D341Med (cell line): ENCODE measurements around the gene CARD11.

Experiments
- DNase-seq: peaks from one replicate; pipeline ENCODE4 v3.0.0; 2012; ENCODE audit warnings: low spot score

Gene CARD11

GRCh38 chr7:2939193-2939885 lies 104.3 kb downstream of the CARD11 start:
- no peak for DNase-seq

DNA sequence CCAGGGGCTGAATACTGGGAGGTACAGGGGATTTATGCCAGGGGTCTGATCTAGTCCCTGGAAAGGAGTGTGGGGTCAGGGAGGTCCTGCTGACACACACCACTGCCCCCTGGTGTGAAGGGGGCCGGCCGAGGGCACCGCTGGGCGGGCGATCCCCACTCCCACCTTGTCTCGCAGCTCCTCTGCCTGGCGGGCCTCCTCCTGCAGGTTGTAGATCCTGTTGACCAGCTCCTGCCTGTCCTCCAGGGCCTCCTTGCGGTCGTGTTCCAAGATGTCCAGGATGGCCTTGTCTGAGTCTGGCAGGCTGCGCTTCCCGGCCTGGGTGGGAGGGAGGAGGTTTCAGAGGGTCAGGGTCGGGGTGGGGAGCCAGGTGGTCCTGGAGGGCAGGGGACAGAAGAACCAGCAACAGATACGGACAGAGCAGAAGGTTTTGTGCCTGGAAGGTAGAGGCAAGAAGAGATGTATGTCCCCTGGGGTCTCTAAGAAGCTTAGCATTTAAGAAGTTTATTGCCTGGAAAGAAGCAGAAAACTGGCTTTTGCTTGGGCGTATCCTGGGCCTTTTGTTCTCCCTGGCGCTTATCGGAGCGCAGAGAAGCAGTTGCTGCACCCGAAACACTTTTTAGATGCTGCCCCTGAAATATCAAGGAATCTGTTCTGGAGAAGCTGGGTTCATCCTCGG lies 105.0 kb downstream of the CARD11 start:
- DNase-seq, result no peak

GRCh38 chr7:2937701-2938513 lies 105.8 kb downstream of the CARD11 start:
- no peak for DNase-seq

GRCh38 chr7:2936891-2937580 lies 106.6 kb downstream of the CARD11 start:
- DNase-seq, result peak; percentile 21

GRCh38 chr7:2936301-2936700 lies 107.4 kb downstream of the CARD11 start:
- DNase-seq, result peak; percentile 1

DNA sequence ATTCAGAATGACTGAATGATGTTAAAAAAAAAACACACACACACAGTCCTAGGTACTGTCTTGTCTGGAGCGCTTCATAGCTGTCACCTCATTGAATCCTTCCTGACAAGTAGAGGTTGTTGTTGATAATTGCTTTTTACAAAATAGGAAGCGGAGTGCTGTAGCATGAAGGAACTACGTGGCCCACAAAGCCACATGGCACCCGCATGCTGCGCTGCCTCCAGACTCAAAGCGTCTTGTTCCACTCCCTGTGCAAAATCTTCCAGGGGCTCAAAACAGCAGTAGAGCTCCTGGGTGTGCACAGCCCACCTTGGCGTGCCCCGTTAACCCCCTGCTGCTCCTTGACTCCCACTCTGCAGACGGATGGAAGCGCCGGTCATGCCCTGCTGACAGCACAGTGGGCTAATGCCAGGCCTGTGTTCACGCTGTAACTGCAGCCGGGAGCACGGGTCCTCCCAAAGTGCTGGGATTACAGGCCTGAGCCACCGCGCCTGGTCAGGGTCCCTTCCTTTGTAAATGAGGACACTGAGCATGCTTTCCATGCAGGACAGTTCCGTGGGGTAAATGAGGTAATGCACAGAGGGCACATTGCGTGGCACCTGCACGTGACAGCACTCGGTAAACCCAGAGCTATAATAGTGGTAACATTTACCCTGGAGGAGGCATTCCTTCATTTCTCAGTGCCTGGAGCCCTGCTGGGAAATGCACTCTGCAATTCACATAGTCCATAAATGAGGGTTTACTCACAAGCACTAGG lies 108.5 kb downstream of the CARD11 start:
- DNase-seq, result peak; percentile 12

- DNase-seq, result peak; percentile 24
Observed at GRCh38 chr7:2934211-2934731, 109.4 kb downstream of the CARD11 start.

DNA sequence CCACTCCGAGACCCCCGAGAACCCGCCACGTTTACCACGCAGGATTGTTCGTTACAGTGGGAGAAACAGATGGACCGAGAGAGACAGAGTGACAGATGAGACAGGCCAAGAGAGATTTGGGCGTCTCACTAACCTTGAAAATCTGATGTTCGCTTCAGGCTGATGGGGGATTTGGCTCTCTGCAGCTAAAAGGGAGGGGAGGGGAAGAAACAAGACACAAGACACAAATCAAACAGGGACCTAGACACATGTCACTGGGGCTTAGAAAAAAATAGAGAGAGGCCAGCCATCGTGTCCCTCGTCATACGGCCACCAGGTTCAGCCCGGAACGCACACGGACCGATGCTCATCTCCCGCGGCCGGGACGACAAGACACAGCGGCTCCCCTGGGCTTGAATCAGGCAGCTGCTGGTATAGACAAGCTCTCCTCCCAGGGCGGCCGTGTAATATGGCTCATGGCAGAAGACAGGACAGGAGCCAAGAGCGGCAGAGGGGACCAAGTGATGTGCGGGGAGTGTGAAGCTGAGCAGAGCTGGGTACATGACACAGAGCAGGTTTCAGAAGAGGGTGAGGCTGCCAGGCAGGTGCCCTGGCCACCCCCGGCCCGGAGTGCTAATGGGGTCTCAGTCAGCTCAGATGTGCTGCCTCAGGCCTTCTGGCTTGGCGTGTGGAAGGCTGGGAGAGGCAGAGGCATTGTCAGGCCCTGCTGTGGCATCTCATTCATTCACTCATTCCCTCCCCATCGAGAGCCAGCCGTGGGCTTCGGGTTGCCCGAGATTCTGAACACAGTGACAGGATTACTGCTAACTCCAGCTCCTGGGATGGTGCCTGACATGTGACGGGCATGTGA lies 111.0 kb downstream of the CARD11 start:
- DNase-seq, result peak; percentile 48

GRCh38 chr7:2931034-2931415 lies 112.6 kb downstream of the CARD11 start:
- DNase-seq, result no peak

DNA sequence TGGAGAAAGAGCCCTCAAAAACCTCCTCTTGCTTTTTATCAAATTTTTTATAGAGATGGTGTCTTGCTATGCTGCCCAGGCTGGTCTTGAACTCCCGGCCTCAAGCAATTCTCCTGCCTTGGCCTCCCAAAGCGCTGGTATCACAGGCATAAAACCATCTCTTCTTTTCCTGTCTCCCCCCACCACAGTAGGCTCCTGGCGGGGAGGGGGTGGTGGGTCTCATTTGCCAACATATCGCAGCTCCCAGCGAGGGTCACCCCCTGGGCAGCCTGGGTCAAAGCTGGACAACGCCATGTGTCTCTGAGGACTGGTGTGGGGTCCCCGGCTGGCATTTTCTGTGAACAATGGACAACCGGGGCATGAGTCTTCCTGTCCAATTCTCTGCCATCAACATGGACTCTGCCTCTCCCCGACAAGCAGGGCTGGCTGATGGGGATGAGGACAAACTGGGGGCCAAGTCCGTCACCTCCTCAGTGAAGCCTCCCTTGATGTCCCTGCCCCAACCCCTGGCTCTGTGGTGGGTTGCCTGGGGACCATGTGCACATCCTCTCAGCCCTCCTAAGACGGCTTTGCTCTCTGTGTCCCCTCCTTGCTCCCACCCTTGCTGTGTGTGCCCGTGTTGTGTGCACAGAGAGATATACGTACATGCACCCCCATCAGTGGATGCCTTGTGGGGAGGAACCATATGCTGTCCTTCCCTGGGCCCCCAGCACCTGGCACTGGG lies 113.2 kb downstream of the CARD11 start:
- no peak for DNase-seq

GRCh38 chr7:2929321-2930201 lies 114.1 kb downstream of the CARD11 start:
- DNase-seq, result peak; percentile 49

DNA sequence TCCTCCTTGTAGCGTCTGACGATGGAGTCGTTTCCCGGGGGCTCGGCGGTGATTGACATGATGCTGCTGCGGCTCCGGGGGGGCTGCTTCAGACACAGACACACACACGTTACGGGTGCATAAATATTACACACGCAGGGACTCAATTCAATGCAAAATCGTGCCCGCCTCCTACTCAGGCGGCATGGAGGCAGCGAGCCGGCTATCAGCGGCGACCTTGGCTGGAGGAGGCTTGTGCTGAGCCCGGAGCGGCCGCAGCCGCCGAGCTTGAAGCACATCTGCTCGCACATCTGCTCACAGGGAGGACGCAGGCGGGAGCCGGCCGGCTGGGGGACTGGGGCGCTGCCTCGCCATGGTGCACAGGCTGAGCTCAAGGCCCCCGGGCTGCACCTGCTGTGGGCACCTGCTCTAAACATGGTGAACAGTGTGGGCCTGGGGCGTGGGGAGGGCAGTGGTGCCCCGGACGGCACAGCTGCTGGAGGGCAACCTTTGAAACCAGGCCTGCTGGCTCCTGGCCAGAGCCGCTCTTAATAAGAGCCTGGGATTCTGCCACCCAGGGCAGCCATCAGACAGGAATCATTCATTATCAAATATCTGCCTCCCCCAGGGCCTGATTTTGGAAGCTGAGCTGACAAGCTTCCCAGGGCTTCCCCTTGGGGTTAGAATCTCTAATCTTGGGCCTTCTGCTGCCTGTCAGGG lies 114.9 kb downstream of the CARD11 start:
- peak; percentile 53 for DNase-seq

DNA sequence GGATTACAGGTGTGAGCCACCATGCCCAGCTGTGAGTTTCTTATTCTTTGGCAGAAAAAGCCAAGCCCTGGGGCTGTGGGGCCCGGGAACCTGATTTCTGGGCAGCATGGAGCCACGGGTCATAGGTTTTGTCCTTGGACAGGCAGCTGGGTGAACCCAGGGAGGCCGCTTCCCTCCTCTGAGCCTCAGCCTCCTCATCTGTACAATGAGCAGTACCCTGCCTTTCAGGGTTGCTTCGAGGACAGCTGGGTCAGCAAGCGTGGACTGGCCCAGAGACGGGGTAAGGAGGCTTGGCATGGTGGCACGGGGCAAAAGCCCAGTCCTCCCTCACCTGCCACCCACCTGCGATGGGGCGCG lies 115.4 kb downstream of the CARD11 start:
- no peak for DNase-seq

DNA sequence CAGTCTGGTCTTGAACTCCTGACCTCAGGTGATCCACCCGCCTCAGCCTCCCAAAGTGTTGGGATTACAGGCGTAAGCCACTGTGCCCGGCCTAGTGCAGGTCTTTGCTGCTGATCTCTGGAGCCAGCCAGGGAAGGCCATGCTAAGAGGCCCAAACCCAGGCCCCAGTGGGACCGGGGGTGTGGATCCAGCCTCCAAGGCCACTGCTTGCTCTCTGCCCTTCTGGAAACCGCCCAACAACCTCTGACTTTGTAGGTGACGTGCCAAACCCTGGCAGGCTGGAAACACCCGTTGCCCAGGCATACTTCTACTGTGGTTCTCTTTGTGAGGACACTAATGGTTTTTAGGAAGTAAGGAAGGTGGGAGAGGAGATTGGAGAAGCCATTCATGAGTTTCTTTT lies 116.1 kb downstream of the CARD11 start:
- peak; percentile 12 for DNase-seq

GRCh38 chr7:2926896-2927405 lies 116.7 kb downstream of the CARD11 start:
- DNase-seq, result peak; percentile 18

- peak; percentile 6 for DNase-seq
Observed at GRCh38 chr7:2926120-2926895, 117.4 kb downstream of the CARD11 start.
